Chondrocyte (in vitro differentiated cells): ENCODE data around the gene PLCH1. TPM values are rescaled to one million over a fixed set of nuclear protein-coding genes. Genes with fewer than 3 reads are reported as not detected.

ENCODE experiments used
- DNase-seq: peaks from one replicate; pipeline ENCODE4 v3.0.0; 2021; ENCODE audit warnings: mixed read lengths, low spot score
- H3K27ac Mint-ChIP-seq: one replicate; pipeline ENCODE4 v1.8.0; 2021; ENCODE audit warnings: mild to moderate bottlenecking, moderate library complexity, mixed read lengths; ENCODE audit not compliant: unreplicated experiment
- H3K27me3 Mint-ChIP-seq: 2 replicates; pipeline ENCODE4 v1.8.0; 2021; ENCODE audit warnings: low read depth, mixed read lengths
- H3K36me3 Mint-ChIP-seq: 2 replicates; pipeline ENCODE4 v1.8.0; 2021; ENCODE audit warnings: low read depth, mixed read lengths
- H3K4me1 Mint-ChIP-seq: 2 replicates; pipeline ENCODE4 v1.8.0; 2021; ENCODE audit warnings: low read depth, mild to moderate bottlenecking, mixed read lengths
- H3K4me3 Mint-ChIP-seq: one replicate; pipeline ENCODE4 v1.8.0; 2021; ENCODE audit warnings: mild to moderate bottlenecking, moderate library complexity, mixed read lengths; ENCODE audit not compliant: unreplicated experiment
- H3K9me3 Mint-ChIP-seq: 2 replicates; pipeline ENCODE4 v1.8.0; 2021; ENCODE audit warnings: low read depth, mixed read lengths
- CTCF ChIP-seq: fragments of 200-600 bp; sonication (generic); IDR thresholded peaks from 2 replicates; pipeline ENCODE4 v1.5.0; 2021; ENCODE audit warnings: antibody characterized with exemption, mild to moderate bottlenecking, moderate library complexity
- total RNA-seq: library from RNA; stranded (reverse); gene quantifications from 3 replicates; pipeline ENCODE4 v1.2.1, GENCODE V29; 2021

The PLCH1 gene
- total RNA-seq, 1 donor from 2014 or later = 0.17 TPM

DNA sequence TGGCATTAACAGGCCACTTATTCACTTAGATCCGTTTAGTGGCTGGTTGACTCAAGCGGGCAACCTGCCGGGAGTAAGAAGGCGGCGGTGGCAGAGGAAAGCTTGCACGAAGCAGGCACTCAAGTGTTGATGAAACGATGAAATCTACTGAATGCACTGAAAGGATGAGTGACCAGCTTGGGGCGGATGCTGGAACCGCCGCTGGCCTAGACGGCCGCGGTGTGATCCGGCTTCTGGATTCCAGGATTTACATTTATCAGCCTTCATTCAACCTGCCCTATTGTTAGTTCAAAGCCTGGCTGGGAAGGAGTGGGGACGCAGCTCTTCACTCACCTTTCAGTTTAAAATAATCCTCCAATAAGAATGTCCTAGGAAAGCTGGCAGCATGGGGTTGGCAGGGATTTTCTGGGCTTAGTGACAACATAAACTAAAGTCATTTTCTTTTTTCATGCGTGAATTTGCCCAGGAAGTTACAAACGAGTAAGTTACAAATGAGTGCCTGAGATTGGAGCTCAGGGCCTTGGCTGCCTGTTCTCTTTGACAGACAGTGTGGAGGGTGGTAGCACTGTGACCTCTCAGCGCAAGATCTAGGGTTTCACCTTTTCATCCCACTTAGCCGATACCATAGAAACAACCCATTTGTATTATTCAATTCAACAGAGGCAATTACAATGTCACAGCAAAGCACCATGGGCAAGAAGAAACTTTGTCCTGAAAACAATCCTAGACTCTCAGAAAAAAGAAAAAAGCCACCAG is 1.1 kb upstream of the PLCH1 start:
- Mint-ChIP-seq H3K9me3 (no peaks in the 10 kb centered on the region), H3K4me3 (peak overlapping the region; percentile 52), H3K27me3 (peaks cover 29% of the 10 kb centered on the region), H3K27ac (no peak overlapping the region), H3K36me3 (no peaks in the 10 kb centered on the region), H3K4me1 (peaks cover 28% of the 10 kb centered on the region)
- no peak for TF ChIP-seq CTCF
- no peak for DNase-seq

- peaks cover 33% of the 10 kb centered on the region for H3K27me3 Mint-ChIP-seq
- DNase-seq = no peak
- H3K4me3 Mint-ChIP-seq = peak overlapping the region; percentile 90
Observed at GRCh38 chr3:155744010-155744625, 753 bp downstream of the PLCH1 start.

DNA sequence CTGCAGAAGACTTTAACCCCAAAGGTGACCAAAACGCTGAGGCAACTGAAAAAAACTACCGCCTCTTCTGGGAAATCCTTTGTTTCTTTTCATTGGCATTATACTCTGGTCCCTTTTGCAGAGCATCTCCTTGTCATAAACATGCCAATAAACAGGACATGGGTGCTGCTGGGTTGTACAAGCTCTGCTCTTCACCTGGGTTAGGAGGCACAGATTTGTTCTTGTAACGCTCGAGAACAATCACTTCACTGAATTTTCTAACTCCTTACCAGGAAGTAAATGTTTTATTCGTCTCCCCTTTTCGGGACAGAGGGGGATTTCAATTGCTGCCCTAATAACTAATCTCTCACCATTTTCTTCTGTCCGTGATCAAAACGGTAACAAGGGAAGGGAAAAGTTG is 1.3 kb downstream of the PLCH1 start:
- peak overlapping the region; percentile 90 for H3K4me3 Mint-ChIP-seq
- peaks cover 22% of the 10 kb centered on the region for H3K4me1 Mint-ChIP-seq
- H3K36me3 Mint-ChIP-seq = no peaks in the 10 kb centered on the region
- peaks cover 35% of the 10 kb centered on the region for H3K27me3 Mint-ChIP-seq
- TF ChIP-seq CTCF = no peak
- no peak overlapping the region for H3K27ac Mint-ChIP-seq
- DNase-seq = no peak
- H3K9me3 Mint-ChIP-seq = no peaks in the 10 kb centered on the region

More at GRCh38 chr3:155744010-155744625, 753 bp downstream of the PLCH1 start:
- no peak for TF ChIP-seq CTCF
- Mint-ChIP-seq H3K36me3 (no peaks in the 10 kb centered on the region), H3K27ac (no peak overlapping the region), H3K4me1 (peaks cover 27% of the 10 kb centered on the region), H3K9me3 (no peaks in the 10 kb centered on the region)

DNA sequence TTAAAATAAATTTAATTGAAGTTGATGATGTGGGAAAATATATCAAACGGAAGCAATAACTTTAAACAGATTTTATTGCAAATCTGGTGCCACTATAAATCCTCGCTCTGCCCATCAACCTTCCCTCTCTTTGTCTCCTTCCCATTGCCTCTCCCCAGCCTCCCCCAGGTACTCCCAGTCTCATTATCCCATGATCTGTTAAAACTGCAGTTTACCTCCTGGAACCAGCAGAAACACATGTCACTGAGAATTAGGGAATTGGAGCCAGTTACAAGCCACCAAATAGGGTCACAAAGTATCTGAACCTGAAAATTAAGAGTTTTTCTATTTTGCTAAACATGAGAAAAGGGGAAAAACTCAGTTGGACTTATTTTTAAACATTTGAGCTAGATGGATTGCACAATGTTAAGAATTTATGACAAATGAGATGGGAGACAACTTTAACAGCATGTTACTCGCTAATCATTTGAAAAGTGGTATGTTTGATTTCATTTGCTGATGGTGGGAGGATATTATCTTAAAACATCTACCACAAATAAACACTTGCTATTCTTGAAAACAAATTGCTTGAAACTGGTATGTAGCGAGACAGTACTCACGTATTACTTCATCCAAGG is 2.4 kb downstream of the PLCH1 start:
- no peak for DNase-seq
- TF ChIP-seq CTCF = no peak
- Mint-ChIP-seq H3K27me3 (peaks cover 38% of the 10 kb centered on the region), H3K36me3 (no peaks in the 10 kb centered on the region), H3K9me3 (no peaks in the 10 kb centered on the region), H3K4me3 (no peak overlapping the region), H3K27ac (no peak overlapping the region), H3K4me1 (peaks cover 22% of the 10 kb centered on the region)

GRCh38 chr3:155741603-155742002 is 3.3 kb downstream of the PLCH1 start:
- Mint-ChIP-seq H3K4me1 (peaks cover 22% of the 10 kb centered on the region), H3K9me3 (no peaks in the 10 kb centered on the region), H3K36me3 (no peaks in the 10 kb centered on the region), H3K4me3 (no peak overlapping the region), H3K27me3 (peaks cover 38% of the 10 kb centered on the region), H3K27ac (no peak overlapping the region)
- no peak for DNase-seq
- no peak for TF ChIP-seq CTCF
